GM18909 (cell line): ENCODE results near the gene STAB2.

ENCODE experiments used
- ATAC-seq: cut with Tn5 transposase; IDR thresholded peaks from one replicate; pipeline ENCODE4 v1.9.1; 2021; ENCODE audit warnings: mild to moderate bottlenecking; ENCODE audit not compliant: unreplicated experiment, poor library complexity

The STAB2 gene

GRCh38 chr12:103578926-103579325, 8.1 kb upstream of the STAB2 start:
- ATAC-seq, result no peak

DNA sequence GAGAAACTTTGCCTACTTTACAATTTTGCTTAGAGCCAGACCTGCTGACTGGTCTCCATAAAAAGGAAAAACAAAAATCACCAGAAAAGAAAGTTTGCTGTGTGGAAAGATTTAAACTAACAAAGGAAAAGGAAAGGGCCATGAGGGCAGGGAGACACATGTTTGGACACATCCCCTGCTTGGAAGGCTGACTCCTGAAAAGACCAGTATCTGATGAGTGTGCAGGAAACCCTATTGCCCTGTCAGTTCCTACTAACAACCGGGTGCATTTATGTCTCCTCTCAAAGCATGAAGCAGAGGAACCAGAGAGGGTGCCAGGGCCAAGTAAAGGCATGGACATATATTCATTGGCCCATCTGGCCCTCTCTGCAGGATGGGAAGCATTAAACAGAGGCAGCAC, 7.0 kb upstream of the STAB2 start:
- ATAC-seq, result no peak

- ATAC-seq, result no peak
Measured at GRCh38 chr12:103583008-103583407, 4.1 kb upstream of the STAB2 start.

GRCh38 chr12:103586132-103586531, 941 bp upstream of the STAB2 start:
- ATAC-seq, result no peak

- ATAC-seq, result no peak
Measured at GRCh38 chr12:103588680-103589079, 1.6 kb downstream of the STAB2 start.

GRCh38 chr12:103589517-103589916, 2.4 kb downstream of the STAB2 start:
- no peak for ATAC-seq

GRCh38 chr12:103590271-103590670, 3.2 kb downstream of the STAB2 start:
- no peak for ATAC-seq

- ATAC-seq, result no peak
Measured at GRCh38 chr12:103596981-103597380, 9.9 kb downstream of the STAB2 start.

- no peak for ATAC-seq
Measured at GRCh38 chr12:103599274-103599673, 12.2 kb downstream of the STAB2 start.

GRCh38 chr12:103600967-103601728, 14.1 kb downstream of the STAB2 start:
- no peak for ATAC-seq

DNA sequence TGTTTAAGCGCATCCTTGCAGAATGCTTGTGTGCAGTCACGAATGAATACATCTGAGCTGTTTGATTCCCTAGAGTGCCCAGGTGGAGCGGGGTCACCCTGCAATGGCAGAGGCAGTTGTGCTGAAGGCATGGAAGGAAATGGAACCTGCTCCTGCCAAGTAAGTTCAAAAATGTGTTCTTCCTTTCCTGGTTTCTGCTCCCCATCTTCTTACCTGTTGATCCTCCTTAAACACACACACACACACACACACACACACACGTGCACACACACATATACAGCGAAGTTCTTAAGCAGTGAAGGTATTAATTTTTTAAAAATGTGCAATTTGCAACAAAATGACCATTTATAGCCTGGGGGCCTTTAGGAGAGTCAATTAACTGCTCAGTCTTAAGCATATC, 33.3 kb downstream of the STAB2 start:
- ATAC-seq, result no peak

DNA sequence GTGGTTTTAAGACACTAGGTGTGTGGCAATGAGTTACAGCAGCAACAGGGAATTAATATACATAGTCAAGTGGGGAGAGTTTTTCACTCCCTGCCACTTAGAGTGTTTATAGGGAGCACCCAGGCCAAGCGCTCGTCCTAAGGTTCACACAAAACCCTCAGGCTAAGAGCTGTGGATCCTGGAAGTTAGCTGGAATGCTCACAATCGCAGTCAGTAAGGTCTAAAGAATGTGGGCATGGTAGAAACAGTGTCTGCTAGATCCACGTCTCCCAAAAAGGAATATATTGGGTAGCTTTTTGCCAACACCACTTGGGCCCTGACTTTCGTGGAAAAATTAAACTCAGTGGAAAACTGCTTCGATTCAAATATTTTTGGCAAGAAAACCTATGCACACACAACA, 36.6 kb downstream of the STAB2 start:
- no peak for ATAC-seq

DNA sequence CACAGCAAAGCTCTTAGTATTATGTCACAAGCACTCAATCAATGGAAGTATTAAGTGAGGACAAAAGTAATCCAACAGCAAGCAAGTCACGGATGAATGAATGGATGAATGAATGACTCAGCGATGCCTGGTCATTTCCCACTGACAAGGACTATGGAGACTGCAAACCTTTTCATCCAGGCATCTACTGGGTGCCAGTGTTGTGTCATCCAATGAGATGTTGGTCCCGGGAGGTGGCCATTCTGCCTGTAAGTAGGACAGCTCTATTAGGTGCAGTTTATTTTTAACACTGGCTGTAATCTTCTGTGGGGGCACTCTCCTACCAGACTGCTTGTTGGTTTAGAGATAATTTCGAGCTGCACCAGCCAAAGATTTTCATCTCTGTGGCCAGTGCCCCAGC, 39.4 kb downstream of the STAB2 start:
- no peak for ATAC-seq

DNA sequence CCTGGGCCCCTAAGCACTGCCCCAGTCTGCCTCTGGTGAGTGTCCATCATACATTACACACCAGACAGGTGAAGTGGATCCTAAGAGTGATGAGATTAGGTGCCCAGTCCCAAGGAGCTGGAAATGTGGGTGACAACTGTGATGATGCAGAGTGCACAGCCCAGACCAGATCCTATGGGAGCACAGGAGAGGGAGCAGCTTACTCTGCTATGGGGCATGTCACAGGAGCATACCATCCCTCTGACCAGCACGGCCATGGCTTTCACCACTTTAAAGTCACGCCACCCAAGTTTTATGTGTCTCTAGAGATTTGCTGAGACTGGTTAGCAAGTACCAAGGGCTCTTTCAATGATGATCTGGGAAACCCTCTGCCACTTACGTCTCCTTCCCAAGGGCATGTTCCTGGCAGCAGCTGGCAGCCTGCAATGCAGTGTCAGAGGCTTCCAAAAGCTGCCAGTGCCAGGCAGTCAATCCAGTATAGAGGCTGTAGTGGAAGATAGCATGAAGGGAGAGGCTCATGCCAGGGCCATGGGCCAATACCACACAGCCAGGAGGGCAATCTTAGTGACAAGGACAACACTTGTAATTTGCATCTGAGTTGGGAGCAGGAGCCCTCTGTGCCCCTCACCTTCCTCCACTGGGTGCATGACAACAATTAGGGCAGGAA, 40.2 kb downstream of the STAB2 start:
- ATAC-seq, result no peak

GRCh38 chr12:103632554-103633216, 45.6 kb downstream of the STAB2 start:
- ATAC-seq, result peak; percentile 65

- no peak for ATAC-seq
Measured at GRCh38 chr12:103634732-103635131, 47.7 kb downstream of the STAB2 start.

DNA sequence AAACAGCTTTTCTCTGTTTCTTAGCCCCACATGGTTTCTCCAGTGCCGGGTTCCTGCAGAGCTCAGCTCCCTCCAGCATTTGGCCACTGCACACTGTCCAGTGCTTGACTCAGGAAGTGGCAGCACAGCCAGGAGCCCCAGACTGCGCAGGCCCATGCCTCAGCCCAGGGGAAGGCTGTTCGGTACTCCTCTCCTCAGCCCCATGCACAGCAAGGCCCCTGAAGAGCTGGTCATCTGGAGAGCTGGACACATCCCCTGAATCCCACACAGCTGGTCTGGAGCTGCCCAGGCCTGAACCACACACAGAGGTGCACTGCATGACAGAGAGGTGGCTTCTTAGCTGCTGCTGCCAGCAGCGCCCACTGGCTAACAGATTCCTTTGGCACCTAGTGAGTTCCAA, 48.3 kb downstream of the STAB2 start:
- ATAC-seq, result no peak

- ATAC-seq, result no peak
Measured at GRCh38 chr12:103637021-103637420, 49.9 kb downstream of the STAB2 start.

GRCh38 chr12:103637429-103637828, 50.4 kb downstream of the STAB2 start:
- no peak for ATAC-seq

- ATAC-seq, result no peak
Measured at GRCh38 chr12:103639983-103640382, 52.9 kb downstream of the STAB2 start.

DNA sequence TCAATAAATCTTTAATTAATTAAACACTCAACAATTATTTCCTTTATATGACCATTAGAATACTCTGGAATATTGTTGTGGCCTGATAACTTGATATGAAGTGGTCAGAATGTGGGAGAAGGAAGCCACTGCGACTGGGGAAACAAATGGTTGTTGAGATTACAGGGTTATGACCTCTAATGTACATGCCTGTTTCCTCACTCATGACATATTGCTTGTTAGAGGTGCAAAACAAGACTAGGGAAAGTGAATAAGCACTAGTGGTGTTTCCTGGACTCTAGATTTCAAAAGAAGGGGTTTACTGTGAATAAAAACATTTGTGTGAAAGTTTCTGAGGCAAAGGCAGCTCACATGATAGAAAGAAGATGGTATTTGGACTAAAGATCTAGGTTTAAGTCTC, 53.3 kb downstream of the STAB2 start:
- ATAC-seq, result no peak
